DND-41 (cell line): Measurements from ENCODE around the gene PPP6R2.
A peak's percentile ranks its signal among the peaks of the same experiment; 100 is the strongest.

Experiments used
- ATAC-seq: fragments of 200-7000 bp; cut with Tn5 transposase; 3 replicates; pipeline ENCODE4 v1.9.1; 2021; ENCODE audit warnings: low read depth; ENCODE audit not compliant: insufficient read depth
- DNase-seq: peaks from one replicate; pipeline ENCODE4 v3.0.0-alpha.2; 2020
- H2AFZ ChIP-seq: 2 replicates; pipeline ENCODE4 v1.6.0; 2012; ENCODE audit warnings: low read depth, low read length
- H3K27ac ChIP-seq: 2 replicates; pipeline ENCODE4 v1.5.1; 2012; ENCODE audit warnings: low read length, inconsistent platforms
- H3K27me3 ChIP-seq: fragments of 200-600 bp; sonication (generic); 2 replicates; pipeline ENCODE4 v1.6.0; 2012; ENCODE audit warnings: low read length, mild to moderate bottlenecking, inconsistent platforms; ENCODE audit not compliant: insufficient read depth, poor library complexity
- H3K36me3 ChIP-seq: 2 replicates; pipeline ENCODE4 v1.5.1; 2012; ENCODE audit warnings: low read length, inconsistent platforms; ENCODE audit not compliant: insufficient read depth
- H3K4me1 ChIP-seq: 2 replicates; pipeline ENCODE4 v1.5.1; 2012; ENCODE audit warnings: mild to moderate bottlenecking, low read length; ENCODE audit not compliant: insufficient read depth
- H3K4me2 ChIP-seq: 2 replicates; pipeline ENCODE4 v1.6.0; 2012; ENCODE audit warnings: mild to moderate bottlenecking, moderate library complexity, low read length, inconsistent platforms; ENCODE audit not compliant: insufficient read depth
- H3K4me3 ChIP-seq, 2 experiments: fragments of 200-600 bp in 1 of 2; shearing (Covaris generic) in 1 of 2; 2 replicates each; pipeline ENCODE4 v1.5.1; 2012 to 2016; ENCODE audit warnings: inconsistent platforms in 2 of 2, low read length in 2 of 2, mild to moderate bottlenecking in 2 of 2, low read depth in 1 of 2, moderate library complexity in 1 of 2
- H3K79me2 ChIP-seq: 2 replicates; pipeline ENCODE4 v1.6.0; 2012; ENCODE audit warnings: low read length, inconsistent platforms; ENCODE audit not compliant: insufficient read depth
- H3K9ac ChIP-seq: 2 replicates; pipeline ENCODE4 v1.6.0; 2012; ENCODE audit warnings: low read depth, mild to moderate bottlenecking, inconsistent platforms, low read length, moderate library complexity
- H3K9me3 ChIP-seq: 2 replicates; pipeline ENCODE4 v1.5.1; 2012; ENCODE audit warnings: low read length, moderate library complexity, mild to moderate bottlenecking, inconsistent platforms; ENCODE audit not compliant: insufficient read depth, severe bottlenecking
- H4K20me1 ChIP-seq: 2 replicates; pipeline ENCODE4 v1.6.0; 2012; ENCODE audit warnings: low read length; ENCODE audit not compliant: insufficient read depth
- EZH2 ChIP-seq: IDR thresholded peaks from 3 replicates; pipeline ENCODE4 v1.6.1; 2012; ENCODE audit warnings: borderline replicate concordance, low read depth, mild to moderate bottlenecking, moderate library complexity, low read length, inconsistent platforms; ENCODE audit not compliant: severe bottlenecking
- TF ChIP-seq, protein P1 (sequence below): IDR thresholded peaks from 2 replicates; pipeline ENCODE4 v1.5.1; 2012; ENCODE audit warnings: borderline replicate concordance, low read length, moderate library complexity, mild to moderate bottlenecking; ENCODE audit not compliant: poor library complexity, severe bottlenecking; ENCODE audit errors: extremely low read depth

Gene PPP6R2

DNA sequence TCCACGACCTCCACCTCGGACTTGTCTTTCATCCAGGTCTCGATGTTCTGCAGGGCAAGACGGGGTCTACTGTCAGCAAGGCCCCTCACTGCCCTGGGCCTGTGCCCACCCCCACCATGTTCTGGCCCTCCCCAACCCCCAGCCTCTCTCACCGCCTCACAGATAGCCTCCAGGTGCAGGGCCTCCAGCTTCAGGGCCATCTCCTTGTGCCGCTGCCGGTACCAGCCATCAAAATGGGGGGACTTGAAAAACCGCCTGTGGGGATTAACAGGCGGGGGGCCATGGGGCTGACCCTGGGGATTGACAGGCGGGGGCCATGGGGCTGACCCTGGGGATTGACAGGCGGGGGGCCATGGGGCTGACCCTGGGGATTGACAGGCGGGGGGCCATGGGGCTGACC, 30.8 kb upstream of the PPP6R2 start:
- peaks cover 15% of the 10 kb centered on the region for H3K27me3 ChIP-seq
- H3K36me3 ChIP-seq: no peaks in the 10 kb centered on the region
- TF ChIP-seq EZH2: no peak
- TF ChIP-seq, protein P1, sequence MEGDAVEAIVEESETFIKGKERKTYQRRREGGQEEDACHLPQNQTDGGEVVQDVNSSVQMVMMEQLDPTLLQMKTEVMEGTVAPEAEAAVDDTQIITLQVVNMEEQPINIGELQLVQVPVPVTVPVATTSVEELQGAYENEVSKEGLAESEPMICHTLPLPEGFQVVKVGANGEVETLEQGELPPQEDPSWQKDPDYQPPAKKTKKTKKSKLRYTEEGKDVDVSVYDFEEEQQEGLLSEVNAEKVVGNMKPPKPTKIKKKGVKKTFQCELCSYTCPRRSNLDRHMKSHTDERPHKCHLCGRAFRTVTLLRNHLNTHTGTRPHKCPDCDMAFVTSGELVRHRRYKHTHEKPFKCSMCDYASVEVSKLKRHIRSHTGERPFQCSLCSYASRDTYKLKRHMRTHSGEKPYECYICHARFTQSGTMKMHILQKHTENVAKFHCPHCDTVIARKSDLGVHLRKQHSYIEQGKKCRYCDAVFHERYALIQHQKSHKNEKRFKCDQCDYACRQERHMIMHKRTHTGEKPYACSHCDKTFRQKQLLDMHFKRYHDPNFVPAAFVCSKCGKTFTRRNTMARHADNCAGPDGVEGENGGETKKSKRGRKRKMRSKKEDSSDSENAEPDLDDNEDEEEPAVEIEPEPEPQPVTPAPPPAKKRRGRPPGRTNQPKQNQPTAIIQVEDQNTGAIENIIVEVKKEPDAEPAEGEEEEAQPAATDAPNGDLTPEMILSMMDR: no peak
- no peak overlapping the region for H3K9ac ChIP-seq
- no peak overlapping the region for H3K4me3 ChIP-seq
- no peak for ATAC-seq
- peaks cover 18% of the 10 kb centered on the region for H4K20me1 ChIP-seq
- DNase-seq: no peak
- no peaks in the 10 kb centered on the region for H3K79me2 ChIP-seq
- H2AFZ ChIP-seq: no peak overlapping the region
- H3K27ac ChIP-seq: no peak overlapping the region
- peaks cover 5% of the 10 kb centered on the region for H3K4me1 ChIP-seq
- H3K4me2 ChIP-seq: no peak overlapping the region
- no peaks in the 10 kb centered on the region for H3K9me3 ChIP-seq

DNA sequence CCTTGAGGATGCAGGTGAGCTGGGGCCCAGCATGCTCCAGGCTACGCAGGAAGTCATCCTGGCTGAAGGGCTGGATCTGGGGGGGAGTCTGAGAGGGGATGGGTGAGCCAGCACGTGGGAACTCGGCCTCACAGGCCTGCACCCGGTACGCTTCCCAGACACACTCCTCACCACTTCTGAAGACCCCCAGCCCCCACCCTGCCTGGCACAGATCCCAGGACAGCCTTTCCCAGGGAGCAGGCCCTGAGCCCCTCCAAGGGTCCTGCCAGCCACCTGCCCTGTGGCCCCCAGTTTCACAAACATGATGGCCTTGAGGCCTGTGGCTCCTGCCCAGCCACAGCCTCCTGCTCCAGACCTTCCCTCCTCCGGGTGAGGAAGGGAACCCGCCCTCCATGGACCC, 30.1 kb upstream of the PPP6R2 start:
- Histone ChIP-seq H4K20me1 (peaks cover 18% of the 10 kb centered on the region), H3K4me2 (no peak overlapping the region), H3K9me3 (no peaks in the 10 kb centered on the region), H3K27me3 (peaks cover 12% of the 10 kb centered on the region), H3K4me3 (no peak overlapping the region), H3K4me1 (peaks cover 4% of the 10 kb centered on the region; the same call in 1 of the 2 replicates), H3K79me2 (no peaks in the 10 kb centered on the region), H3K9ac (no peak overlapping the region), H2AFZ (no peak overlapping the region), H3K27ac (no peak overlapping the region), H3K36me3 (no peaks in the 10 kb centered on the region)
- TF ChIP-seq, protein P1: no peak
- TF ChIP-seq EZH2: no peak
- DNase-seq (no peak), ATAC-seq (no peak)

DNA sequence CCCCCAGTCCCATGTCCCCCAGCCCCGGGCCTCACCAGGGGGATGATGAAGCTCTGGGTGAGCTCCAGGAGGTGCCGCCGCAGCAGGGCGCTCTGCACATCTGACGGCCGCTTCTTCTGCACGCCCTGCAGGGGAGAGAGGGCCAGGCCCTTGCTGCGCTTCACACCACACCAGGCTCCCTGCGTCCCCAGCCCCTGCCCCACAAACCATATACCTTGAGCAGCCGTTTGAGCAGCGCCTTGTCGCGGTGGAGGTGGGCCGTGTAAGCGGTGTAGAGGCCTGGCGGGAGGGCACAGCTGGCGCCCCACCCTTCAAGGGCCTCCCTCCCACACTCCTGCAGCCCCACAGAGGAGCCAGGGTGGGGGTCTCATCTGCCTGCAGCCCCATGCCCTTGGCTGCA, 29.5 kb upstream of the PPP6R2 start:
- H4K20me1 ChIP-seq: peaks cover 14% of the 10 kb centered on the region; the same call in 1 of the 2 replicates
- ATAC-seq (no peak), DNase-seq (no peak)
- no peaks in the 10 kb centered on the region for H3K9me3 ChIP-seq
- H3K27ac ChIP-seq: no peak overlapping the region
- H3K27me3 ChIP-seq: peaks cover 12% of the 10 kb centered on the region
- no peak overlapping the region for H3K4me3 ChIP-seq
- H3K4me2 ChIP-seq: no peak overlapping the region
- H3K79me2 ChIP-seq: no peaks in the 10 kb centered on the region
- no peak overlapping the region for H3K9ac ChIP-seq
- H2AFZ ChIP-seq: no peak overlapping the region
- peaks cover 4% of the 10 kb centered on the region; the same call in 1 of the 2 replicates for H3K4me1 ChIP-seq
- H3K36me3 ChIP-seq: no peaks in the 10 kb centered on the region
- TF ChIP-seq EZH2: no peak
- TF ChIP-seq, protein P1: no peak

DNA sequence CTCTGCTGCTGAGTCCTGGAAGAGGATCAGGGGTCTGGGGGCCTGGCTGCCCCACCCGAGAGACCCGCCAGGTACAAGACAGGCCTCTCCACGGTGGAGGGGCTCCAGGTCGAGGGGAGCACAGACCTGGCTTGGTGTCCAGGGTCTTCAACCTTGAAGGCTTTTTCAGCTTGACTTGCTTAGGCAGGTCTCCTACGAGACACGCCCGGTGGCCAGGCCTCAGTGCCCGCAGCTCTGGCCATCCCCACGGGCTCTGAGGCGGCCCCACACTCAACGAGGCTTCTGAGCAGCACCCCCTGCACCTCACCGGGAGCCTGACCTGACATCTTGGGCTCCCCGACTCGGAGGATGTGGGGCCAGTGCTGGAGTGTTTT, 29.1 kb upstream of the PPP6R2 start:
- Histone ChIP-seq H3K4me3 (no peak overlapping the region), H4K20me1 (peaks cover 14% of the 10 kb centered on the region; the same call in 1 of the 2 replicates), H3K27ac (no peak overlapping the region), H3K4me1 (peaks cover 4% of the 10 kb centered on the region; the same call in 1 of the 2 replicates), H3K79me2 (no peaks in the 10 kb centered on the region), H3K36me3 (no peaks in the 10 kb centered on the region), H3K4me2 (peak overlapping the region; percentile 41; the same call in 1 of the 2 replicates), H3K9me3 (no peaks in the 10 kb centered on the region), H2AFZ (peak overlapping the region; percentile 62; the same call in 1 of the 2 replicates), H3K27me3 (peaks cover 12% of the 10 kb centered on the region), H3K9ac (no peak overlapping the region)
- DNase-seq (no peak), ATAC-seq (no peak)
- no peak for TF ChIP-seq EZH2
- TF ChIP-seq, protein P1: no peak
